HG03025 (cell line): ENCODE results near the gene DSG1.
"Not testable (repeated sequence)": the region's sequence is repeated elsewhere in the genome, so short reads cannot be mapped to it uniquely, and the experiment has no call there.

ENCODE experiments used
- ATAC-seq: cut with Tn5 transposase; IDR thresholded peaks from one replicate; pipeline ENCODE4 v1.9.1; 2021; ENCODE audit warnings: mild to moderate bottlenecking, moderate library complexity; ENCODE audit not compliant: unreplicated experiment, low FRiP score

DSG1 gene

DNA sequence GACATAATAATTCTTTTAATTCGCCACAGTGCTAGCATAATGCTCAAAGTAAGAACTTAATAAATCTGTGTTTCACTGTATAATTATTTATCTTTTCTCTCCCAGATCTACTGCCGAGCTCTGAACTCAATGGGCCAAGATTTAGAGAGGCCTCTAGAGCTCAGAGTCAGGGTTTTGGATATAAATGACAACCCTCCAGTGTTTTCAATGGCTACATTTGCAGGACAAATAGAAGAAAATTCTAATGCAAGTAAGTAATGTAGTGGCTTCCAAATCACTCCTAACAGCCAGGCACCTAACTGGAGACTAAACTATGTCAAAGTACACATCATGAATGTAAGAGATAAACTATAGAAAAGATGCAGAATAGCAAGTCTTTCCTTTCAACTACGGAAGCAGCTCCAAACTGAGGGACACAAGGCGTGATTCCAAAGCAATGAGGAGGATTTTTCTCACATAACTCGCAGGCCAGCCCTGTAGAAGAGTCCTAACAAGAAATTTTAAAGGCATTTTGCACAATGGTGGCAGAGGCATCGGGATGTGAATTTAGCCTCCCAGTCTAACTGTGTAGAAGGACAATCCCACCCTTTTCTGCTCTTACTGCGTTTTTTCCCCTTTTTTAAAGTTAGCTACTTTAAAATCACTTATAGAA is 12.0 kb downstream of the DSG1 start:
- no peak for ATAC-seq

DNA sequence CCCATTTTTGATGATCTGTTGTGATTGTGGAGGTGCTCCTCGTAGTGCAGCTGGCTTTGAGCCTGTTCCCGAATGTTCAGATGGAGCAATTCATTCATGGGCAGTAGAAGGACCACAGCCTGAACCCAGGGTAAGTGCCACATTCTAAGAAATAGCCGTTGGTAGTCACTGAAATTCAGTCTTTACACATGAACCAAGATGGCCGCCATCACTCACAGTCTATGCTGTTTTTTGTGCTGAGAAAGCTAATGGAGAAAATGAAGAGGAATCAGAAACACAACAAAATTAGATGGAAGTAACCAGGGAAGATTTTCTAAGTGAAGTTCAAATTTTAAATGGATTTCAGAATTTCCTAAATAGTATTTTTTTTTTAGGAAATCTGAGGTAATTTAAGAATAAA is 25.5 kb downstream of the DSG1 start:
- ATAC-seq: no peak

DNA sequence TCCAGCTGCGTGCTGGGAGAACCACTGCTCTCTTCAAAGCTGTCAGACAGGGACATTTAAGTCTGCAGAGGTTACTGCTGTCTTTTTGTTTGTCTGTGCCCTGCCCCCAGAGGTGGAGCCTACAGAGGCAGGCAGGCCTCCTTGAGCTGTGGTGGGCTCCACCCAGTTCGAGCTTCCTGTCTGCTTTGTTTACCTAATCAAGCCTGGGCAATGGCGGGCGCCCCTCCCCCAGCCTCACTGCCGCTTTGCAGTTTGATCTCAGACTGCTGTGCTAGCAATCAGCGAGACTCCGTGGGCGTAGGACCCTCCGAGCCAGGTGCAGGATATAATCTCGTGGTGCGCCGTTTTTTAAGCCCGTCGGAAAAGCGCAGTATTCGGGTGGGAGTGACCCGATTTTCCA is 35.4 kb downstream of the DSG1 start:
- not testable (repeated sequence) for ATAC-seq

DNA sequence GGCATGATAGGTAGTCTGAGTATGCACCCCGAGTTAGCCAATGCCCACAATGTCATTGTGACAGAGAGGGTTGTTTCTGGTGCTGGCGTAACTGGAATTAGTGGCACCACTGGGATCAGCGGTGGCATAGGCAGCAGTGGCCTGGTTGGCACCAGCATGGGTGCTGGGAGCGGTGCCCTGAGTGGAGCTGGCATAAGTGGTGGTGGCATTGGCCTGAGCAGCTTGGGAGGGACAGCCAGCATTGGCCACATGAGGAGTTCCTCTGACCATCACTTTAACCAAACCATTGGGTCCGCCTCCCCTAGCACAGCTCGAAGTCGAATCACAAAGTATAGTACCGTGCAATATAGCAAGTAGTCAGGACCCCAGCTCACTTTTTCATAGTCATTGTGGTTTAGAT is 37.0 kb downstream of the DSG1 start:
- no peak for ATAC-seq

DNA sequence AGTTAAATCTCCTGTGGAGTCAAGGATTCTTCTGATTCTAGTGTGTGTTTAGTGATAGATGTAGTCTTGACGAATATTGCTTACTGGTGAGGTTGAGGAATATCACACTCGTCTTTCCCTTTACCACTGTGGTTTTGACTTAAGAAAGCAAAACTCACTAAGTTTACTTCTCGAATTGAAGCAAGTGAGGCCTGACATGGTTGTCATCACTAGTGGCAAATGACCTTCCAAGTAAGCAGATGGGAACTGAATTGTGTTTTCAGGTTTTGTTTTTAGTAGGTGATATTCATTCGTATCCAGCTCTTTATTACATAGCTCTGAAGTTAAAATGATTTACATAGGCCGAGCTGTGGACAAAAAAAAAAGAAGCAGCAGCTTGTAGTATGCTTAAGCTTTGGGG is 38.1 kb downstream of the DSG1 start:
- no peak for ATAC-seq

DNA sequence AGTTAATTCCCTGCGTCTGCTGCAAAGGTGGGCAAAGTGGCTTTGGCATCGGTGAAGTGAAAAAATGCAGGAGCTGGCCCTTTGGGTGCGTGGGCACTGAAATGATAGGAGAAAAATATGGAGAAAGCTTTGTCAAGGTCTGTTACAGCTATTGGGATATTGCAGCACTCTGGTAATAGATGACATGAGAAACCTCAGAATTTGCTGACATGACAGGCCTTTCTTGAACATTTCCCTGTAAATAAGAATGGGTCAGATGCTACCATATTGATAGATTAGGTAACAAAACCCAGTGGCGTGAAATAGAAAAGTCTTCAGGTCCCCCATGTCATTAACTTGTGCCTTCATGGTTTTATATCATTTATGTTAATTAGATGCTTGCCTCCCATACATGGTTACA is 46.2 kb downstream of the DSG1 start:
- ATAC-seq: no peak

DNA sequence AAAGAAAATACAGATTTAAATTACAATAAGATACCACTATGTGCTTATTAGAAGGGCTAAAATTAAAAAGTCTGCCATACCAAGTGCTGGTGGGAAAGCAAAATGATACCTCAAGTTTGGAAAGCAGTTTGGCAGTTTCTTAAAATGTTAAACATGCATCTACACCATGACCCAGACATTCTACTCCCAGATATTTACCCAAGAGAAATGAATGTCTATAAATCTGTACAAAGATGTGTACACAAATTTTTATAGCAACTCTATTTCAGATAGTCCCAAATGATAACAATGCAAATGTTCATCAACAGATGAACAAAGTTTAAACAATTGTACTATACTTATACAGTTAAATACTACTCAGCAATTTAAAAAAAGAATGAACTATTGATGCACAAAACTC is 51.5 kb downstream of the DSG1 start:
- ATAC-seq: no peak

DNA sequence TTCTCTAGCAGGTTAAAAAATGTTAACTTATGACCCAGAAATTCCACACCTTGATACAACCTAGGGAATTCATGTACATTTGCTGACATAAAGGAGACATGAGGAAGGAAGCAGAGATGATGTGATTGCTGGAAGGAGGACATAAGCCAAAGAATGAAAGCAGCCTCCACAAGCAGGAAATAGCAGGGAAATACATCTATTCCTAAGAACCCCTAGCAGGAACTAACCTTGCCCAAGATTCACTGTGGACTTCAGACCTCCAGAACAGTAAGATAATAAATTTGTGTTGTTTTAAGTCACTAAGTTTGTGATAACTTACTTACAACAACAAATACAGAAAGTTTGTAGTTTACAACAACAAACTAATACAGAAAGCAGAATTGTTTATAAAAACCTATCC is 54.0 kb downstream of the DSG1 start:
- ATAC-seq: no peak

DNA sequence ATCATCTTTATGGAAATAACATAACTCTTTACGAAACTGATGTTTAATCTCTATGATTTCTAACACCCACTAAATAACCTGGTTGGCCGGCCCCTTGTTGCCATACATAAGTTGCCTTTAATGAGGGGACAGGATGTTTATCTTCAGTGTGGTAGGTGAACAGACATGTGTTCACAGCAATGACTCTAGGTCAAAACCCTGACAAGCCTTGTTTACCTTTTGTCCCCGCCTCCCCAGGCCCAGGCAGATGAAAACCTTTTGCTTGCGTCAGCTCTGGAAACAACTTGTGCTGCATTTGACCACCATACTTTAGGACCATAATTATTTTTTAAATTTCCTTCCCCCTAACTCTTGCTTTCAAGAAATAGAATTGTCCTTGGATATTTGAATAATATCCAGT is 55.7 kb downstream of the DSG1 start:
- ATAC-seq: no peak

DNA sequence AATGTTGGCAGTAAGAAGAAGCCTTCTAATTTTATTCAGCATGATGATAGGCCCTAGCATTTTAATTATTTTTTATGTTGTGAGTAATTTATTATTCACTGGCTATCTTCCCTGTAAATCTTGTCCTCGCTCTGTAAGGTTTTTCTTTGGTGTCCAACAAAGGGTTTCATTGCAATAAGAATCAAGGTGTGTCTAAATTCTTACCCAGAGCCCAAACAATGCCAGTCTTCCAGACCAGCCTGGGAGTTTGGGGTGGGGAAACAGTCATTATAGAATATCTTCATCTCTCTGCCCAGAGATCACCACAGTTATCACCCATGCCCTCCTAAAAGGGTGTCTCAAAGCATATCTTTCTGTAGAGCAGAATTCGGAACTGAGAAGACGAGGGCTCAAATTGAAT is 58.5 kb downstream of the DSG1 start, which contains the start of gene DSG4:
DSG4 (plus strand) TSS at position 301 of the 400 bp plus-strand sequence. CDS start 135 bp downstream, outside the sequence.
- ATAC-seq: no peak

DNA sequence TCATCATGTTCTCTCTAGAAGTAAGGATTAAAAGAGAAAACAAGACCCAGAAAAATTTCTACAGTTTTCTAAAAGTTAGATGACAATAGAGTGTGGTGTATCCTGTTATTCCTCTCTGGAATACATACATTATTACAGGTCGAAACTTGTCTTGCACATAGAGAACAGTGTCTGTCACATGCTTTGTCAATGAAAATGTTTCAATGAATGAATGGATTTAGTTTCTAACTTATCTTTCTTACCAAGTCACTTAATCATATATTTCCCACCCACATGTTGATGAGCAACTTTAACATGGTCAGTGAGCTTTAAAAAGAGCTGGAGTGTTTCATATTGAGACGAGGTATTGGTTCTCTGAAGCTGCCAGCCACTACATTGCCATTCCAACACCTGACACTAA is 63.0 kb downstream of the DSG1 start:
- no peak for ATAC-seq

DNA sequence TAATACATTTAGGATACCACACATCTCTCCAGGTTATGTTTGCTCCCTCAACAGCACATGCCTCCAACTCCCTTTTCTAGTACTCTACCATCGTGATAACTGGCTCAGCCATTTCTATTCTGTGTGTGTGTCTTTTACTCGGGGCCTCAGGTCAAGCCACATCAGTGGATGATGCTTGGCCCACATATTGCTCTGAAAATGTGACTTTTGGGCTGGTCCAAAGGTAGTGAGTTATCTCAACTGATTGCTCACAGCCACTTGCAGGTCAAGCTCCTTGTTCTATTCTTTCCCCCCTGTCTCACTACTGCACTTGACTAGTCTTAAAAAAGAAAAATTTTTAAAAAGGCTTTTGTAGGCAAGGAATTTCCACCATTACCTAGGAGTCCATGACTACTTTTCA is 64.1 kb downstream of the DSG1 start:
- no peak for ATAC-seq

DNA sequence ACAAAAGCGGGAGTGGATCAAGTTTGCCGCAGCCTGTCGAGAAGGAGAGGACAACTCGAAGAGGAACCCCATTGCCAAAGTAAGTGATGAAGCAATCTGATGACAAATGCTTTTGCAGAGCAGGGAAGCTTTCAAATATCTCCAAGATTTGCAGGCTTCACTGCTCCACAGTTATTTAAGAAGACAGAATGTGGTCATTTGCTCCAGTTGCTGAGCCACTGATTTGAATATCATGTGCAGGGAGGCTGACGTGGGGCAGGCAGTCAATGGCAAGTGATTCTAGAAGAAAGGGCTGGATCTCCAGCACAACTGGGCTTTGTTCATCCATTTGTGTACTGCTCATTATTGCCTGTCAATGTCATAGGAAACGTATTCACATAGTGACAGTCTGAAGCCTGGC is 68.8 kb downstream of the DSG1 start:
- ATAC-seq: no peak

DNA sequence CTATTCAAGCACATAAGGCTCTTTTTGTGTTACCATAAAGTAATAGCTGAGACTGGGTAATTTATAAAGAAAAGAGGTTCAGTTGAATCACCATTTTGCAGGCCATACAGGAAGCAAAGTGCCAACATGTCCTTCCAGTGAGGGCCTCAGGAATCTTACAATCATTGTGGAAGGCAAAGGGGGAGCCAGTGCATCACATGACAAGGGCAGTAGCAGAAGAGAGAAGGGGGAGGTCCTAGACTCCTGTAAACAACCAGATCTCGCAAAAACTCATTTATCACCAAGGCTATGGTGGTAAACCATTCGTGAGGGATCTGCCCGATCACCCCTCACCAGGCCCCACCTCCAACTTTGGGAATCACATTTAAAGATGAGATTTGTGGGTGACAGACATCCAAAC is 75.3 kb downstream of the DSG1 start:
- no peak for ATAC-seq

DNA sequence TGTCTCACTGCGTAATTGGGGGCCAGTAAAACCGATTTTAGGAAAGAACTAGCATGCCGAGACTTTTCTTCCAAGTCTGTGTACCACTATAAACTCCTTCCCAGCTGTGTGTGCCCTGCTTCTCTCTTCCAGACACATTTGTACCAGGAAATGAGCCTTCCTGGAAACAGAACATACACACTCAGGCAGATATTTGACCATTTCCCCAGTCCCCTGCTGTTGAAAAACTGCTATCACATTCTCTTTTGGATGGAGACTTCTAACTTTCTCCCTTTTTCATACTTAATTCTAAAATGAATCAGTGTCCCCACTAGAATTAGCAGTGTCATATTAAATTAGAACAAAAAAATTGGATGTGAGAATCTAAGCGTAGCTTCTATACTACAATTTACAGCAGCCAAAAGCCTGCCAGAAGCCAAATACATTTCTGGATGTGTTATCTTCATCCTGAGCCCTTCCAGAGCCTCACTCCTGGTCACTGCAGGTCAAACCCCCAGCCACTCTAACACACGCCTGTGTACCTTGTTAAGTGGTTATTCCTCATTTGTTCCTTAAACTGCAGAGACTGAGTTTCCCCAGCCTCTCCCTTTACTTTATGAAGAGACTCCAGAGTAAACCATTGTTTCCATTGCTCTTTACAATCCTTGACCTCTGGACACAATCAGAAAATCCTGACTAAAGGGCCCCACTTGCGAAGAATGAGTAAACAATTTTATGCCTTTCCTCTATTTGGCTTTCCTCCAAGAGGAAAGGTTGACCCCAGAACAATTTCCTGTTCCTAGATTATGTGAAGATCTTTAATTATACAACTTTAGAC is 79.0 kb downstream of the DSG1 start:
- no peak for ATAC-seq

DNA sequence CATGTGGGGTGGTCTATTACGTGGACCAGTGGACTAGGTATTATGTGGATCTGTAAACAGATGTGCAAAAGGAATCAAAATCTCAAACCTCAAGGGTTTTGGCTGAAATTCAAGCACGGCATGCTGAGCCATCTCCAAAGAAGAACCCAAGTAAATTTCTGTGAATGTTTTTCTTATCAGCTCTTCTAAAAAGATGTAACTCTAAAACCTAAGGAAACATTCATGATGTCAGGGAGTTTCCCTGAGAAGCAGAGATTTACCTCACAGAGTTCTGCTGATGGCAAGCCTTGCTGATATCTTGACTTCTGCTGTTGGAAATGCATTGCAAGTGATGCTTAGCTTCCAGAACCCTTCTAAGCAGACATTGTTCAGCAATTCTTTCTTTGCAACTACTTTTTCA is 80.2 kb downstream of the DSG1 start:
- ATAC-seq: no peak

DNA sequence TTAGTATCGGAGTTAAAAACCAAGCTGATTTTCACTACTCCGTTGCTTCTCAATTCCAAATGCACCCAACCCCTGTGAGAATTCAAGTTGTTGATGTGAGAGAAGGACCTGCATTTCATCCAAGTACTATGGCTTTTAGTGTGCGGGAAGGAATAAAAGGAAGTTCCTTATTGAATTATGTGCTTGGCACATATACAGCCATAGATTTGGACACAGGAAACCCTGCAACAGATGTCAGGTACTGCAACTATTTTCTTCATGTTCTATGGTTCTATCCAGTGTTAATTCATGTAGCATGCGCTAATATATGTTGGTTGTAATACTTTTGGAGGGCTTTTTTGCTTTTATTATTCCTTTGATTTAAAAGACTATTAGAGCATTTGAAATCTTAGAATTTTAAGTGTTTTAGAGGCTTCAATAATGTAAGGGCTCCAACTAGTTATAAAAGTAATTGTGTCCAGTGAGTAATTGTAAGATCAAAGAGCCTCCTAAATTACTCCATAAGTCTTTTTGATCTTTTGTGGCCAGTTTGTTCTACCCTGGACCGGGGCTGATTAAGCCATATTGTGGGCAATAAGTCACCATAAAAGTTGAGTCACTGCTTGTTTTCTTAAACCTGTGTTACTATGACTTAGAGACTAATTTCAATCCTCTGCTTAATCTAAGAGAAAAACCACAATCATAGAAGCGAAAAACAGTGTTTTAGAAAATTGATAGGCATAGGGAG is 81.5 kb downstream of the DSG1 start:
- no peak for ATAC-seq

DNA sequence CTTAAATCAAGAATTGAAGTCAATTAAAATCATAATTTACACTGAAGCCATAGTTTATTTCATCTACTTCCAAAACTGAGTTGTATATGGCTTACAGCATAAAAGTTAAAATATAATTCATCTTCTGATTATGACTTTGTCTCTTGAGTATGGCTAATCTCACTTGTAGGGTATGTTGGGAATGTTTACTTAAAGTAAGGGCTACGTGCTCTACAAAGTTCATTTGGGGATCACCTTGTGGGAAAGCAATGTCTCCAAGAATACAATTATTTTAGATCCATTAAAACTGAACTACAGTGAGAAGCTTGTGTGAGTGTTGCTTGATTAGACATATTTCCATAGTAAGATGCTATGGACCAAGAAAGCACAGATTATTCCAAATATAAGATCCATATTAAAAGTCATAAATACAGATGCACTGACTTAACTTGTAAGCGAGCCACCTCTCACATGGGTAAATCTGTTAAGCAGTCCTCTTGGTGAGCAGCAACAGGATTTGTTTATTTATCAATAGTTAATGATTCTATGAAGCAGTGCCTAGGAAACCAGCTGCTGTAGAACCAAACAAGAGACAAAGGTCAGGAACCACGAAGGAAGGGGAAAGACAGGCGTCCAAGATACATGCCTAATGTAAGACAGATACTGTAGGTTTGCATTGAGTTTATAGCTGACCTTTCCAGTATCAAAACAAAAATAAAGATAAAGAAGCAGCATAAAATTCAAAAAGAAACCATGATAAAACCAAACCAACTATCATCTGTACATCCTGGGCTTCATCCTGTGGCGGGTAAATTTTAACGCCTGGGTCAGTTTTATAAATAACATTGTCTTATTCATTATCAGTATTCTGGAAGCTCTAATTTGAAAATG is 83.4 kb downstream of the DSG1 start:
- ATAC-seq: no peak

DNA sequence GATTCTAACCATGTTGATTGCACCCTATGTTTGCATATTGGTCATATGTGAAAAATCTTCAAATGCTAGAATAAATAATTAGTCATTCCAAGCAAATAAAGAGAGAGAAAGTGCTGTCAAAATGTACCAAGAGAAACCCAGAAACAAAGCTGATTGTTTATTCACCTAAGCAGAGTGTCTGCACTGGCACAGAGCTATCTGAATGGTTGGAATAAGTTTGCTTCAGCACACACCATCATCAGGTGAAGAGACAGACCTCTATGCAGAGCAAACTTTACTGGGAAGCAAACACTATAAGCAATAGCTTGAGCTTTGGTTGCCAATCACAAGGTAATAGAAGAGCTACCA is 84.0 kb downstream of the DSG1 start:
- ATAC-seq: no peak

DNA sequence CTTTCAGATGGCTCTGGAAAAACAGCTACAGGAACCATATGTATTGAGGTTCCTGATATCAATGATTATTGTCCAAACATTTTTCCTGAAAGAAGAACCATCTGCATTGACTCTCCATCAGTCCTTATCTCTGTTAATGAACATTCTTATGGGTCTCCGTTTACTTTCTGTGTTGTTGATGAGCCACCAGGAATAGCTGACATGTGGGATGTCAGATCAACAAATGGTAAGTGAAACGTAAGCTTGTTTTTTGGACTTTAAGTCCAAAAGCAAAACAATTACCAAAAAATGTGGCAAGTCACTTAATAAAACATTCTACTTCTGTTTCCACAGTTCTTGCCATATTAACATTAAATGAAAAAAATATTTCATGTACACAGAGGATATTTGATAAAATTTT is 85.4 kb downstream of the DSG1 start:
- no peak for ATAC-seq
